GM13977 (cell line): Measurements from ENCODE around the gene MGMT.

Source experiments
- DNase-seq: peaks from one replicate; pipeline ENCODE4 v3.0.0; 2012; ENCODE audit warnings: low spot score
- in situ Hi-C: fragments of 300-500 bp; cut with MboI; formaldehyde crosslinking; loops from one replicate; pipeline ENCODE4 v1.12.0; 2022; ENCODE audit warnings: low sequenced_read_pairs, low pct_unique_long_range_greater_than_20kb, mixed read lengths, inconsistent platforms; ENCODE audit not compliant: unreplicated experiment
- TF ChIP-seq, protein P1 (sequence below): IDR thresholded peaks from 2 replicates; pipeline ENCODE4 v1.5.1; 2012; ENCODE audit warnings: mild to moderate bottlenecking, control low read depth; ENCODE audit not compliant: insufficient read depth; ENCODE audit errors: extremely low read depth, missing control alignments

MGMT gene

DNA sequence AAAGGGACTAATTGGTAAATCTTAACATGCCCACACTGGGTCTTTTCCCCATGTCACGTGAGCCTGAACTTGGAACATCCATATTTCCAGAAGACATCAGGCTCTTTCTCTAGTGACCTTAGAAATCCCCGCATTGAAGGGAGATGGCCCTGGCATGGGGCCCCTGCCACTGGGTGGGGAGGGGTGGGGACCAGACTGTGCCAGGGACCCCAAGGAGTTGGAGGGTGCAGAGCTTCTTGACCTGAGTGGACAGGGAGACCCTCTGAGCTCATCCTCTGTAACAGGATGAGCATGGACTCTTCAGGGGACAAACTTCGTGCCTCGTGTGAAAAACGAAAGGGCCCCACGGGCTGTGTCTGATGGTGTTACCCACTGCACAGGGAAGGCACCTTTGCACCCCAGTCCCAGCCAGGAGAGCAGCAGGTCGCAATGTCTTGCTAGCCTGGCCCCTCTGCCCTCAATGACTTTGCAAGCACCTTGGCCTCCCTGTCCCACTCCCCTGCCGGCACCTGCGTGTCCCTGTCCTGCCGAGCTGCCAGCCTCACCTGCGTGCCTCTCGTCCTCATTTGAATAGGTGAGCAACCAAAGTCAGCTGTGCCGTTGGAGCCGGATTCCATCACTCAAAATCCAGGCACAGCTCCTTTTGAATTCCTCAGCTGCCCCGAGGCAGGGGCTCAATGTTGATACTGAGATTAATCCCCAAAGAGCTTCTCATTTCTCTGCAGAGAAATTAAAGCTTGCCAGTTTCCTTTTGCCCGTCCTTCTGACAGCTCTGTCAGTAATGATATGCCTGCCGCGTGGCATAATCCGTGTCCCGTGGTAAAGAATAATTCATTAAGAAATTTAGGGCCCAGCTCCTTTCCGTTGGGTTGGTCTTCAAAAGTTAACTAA is 262.1 kb downstream of the MGMT start:
- no peak for DNase-seq
- TF ChIP-seq, protein P1, sequence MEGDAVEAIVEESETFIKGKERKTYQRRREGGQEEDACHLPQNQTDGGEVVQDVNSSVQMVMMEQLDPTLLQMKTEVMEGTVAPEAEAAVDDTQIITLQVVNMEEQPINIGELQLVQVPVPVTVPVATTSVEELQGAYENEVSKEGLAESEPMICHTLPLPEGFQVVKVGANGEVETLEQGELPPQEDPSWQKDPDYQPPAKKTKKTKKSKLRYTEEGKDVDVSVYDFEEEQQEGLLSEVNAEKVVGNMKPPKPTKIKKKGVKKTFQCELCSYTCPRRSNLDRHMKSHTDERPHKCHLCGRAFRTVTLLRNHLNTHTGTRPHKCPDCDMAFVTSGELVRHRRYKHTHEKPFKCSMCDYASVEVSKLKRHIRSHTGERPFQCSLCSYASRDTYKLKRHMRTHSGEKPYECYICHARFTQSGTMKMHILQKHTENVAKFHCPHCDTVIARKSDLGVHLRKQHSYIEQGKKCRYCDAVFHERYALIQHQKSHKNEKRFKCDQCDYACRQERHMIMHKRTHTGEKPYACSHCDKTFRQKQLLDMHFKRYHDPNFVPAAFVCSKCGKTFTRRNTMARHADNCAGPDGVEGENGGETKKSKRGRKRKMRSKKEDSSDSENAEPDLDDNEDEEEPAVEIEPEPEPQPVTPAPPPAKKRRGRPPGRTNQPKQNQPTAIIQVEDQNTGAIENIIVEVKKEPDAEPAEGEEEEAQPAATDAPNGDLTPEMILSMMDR = no peak
- in situ Hi-C loops = no loop called here

DNA sequence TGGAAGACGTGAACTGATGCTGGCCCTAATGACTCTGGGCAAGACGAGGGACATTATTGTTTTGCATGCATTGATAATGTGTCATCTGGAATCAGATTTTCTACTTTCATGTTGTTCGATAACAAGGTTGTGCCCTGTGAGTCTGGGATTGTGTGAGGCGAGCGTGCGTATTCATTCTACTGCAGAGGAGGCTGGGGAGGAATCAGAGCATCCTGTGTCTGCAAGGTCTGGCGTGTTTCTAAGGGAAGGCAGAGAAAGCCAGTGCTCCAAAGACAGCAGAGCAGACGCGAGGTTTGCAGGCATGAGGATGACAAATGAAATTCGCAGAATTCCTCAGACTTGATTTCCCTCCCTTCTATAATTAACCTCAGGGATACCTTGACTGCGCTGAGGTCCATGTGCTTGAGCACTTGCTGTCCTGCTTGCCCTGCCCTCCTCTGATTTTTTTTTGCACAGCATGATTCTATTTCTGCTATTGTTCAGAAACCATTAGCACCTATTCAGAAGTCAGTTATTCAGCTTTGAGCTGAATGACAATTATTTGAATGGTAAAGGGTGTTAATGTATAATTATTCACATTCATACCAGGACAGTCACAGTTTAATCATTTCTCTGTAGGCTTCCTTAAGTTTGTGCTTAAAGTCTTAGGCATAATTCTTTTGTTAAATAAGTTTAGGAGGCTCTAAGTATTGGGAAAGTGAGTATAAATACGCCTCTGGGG is 263.4 kb downstream of the MGMT start:
- TF ChIP-seq, protein P1 = no peak
- in situ Hi-C loops = no loop called here
- DNase-seq = no peak

DNA sequence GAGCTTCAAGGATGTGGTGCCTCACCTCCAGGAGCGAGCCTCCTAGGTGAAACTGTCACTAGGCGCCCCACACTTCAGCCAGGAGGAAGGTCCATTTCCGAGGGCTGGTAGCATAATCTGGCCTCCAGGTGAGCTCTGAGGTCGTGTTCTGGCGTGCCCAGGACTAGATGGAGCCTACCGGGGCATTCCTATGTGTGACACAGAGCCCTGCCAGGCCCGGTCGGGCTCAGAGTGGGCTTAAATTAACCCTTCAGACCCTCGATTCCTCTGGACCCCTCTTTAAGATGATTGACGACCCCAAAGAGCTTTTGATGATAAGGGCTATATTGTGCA is 263.9 kb downstream of the MGMT start:
- in situ Hi-C loops = no loop called here
- no peak for DNase-seq
- TF ChIP-seq, protein P1 = no peak

DNA sequence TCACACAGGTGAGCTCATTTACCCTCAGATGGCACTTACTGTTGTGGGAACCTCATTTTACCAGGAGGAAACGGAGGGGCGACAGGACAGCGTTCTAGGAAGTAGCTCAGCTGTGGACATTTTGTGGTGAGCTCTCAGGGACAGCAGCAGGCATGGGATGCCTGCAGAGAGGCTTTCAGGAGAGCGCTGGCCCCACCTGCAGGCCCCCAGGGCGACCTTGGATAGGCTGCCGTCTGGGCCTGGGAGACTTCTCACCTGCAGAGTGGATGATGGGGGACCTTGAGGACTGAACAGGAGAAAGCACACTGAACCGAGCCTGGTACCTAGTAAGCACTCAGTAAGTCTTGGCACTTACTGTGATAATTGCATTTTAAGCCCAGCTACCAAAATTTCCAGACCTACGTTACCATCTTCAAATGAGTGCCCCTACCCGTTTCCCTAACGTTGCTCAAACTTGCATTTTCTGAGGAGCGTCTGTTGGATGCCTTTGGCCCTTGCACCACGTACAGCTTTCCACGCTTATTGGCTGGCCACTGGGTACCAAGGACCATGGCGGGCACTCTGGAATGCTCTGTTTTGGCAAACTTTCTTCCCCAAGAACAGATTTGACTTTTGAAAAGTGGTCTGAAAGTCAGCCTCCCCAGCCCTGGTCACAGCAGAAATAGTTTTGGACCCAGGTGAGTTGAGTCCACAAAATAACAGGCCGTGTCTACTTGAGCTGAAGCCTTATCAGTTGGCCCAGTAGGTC is 273.7 kb downstream of the MGMT start:
- TF ChIP-seq, protein P1 = no peak
- no peak for DNase-seq
- in situ Hi-C loops = no loop called here

DNA sequence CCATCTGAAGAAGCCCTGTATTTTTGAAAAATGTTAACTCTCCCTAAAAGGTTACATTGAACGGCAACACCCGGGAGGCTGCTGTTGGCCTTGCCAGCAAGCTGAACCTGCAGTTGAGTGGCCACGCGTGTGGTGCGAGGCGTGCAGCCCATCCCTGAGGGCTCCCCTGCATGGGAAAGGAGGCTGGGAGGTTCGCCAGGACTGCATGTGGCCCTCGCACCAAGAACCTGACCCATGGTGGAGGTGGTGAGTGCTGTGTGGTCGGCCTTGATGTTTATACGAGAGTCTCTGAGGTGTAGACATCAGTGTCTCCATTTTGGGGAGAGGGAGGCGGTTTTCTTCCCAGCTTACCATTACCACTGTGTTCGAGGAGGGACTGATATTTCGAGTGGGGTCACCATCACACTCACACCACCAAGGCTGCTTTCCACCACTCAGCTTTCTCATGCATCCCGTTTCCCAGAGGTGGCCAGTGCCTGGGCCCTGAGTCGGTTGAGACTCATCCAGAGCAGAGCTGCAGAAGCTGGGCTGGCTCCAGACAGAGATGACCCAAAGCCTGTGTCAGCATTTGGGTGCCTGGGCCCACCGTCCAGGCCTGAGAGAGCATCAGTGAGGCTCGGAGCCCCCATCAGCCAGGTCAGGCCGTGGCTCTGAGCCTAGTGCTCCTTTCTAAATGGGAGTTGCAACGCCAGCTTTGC is 274.4 kb downstream of the MGMT start:
- in situ Hi-C loops = no loop called here
- TF ChIP-seq, protein P1 = no peak
- no peak for DNase-seq
